Neural progenitor cell (in vitro differentiated cells): ENCODE data around the gene ARID5B.

Experiments
- EZH2 ChIP-seq: fragments of 200-600 bp; sonication (generic); IDR thresholded peaks from 2 replicates; pipeline ENCODE4 v1.6.1; 2017; ENCODE audit warnings: antibody characterized with exemption, mild to moderate bottlenecking, moderate library complexity
- EZH2phosphoT487 ChIP-seq: fragments of 200-600 bp; sonication (generic); IDR thresholded peaks from 2 replicates; pipeline ENCODE4 v1.6.1; 2017; ENCODE audit warnings: antibody characterized with exemption
- TF ChIP-seq, protein P1 (sequence below): fragments of 200-600 bp; sonication (generic); IDR thresholded peaks from 2 replicates; pipeline ENCODE4 v1.5.1; 2017; ENCODE audit warnings: antibody characterized with exemption, mild to moderate bottlenecking

DNA sequence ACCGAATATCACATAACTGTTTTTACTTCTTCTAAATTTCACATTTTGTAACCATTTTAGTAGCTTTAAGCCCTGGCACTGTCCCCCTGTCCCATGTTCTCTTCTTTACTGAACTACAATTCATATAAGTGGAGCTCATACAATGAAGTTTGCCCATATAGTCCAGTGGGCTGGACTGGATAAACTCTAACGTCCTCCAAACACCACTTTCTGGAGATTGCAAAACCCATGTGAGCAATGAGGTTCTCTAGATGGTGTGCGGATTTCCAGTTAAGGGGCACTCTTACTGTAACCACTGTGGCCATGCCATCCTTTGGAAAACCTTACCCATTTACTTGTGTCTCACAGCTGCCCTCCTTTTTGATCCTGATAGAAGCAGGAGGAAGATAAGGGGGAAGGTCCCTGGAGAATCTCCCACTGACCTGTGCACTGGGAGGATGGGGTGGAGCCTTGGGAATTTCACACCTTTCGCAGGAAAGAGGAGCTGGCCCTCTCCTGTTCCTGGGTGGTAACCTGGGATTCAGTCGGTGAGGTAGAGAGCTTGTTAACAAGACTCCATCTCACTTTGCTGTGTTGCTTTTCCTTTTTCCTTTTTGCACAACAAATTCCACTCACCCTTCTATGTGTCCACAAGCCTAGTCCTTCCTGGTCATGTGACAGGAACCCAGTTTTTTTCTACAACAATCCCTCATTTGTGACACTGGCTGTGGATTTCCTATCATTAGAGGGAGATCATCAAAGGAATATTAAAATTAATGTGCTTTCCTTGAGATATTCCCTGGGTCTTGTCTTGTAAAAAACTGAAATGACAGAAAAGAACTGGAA is 120.7 kb downstream of the ARID5B start:
- TF ChIP-seq, protein P1, sequence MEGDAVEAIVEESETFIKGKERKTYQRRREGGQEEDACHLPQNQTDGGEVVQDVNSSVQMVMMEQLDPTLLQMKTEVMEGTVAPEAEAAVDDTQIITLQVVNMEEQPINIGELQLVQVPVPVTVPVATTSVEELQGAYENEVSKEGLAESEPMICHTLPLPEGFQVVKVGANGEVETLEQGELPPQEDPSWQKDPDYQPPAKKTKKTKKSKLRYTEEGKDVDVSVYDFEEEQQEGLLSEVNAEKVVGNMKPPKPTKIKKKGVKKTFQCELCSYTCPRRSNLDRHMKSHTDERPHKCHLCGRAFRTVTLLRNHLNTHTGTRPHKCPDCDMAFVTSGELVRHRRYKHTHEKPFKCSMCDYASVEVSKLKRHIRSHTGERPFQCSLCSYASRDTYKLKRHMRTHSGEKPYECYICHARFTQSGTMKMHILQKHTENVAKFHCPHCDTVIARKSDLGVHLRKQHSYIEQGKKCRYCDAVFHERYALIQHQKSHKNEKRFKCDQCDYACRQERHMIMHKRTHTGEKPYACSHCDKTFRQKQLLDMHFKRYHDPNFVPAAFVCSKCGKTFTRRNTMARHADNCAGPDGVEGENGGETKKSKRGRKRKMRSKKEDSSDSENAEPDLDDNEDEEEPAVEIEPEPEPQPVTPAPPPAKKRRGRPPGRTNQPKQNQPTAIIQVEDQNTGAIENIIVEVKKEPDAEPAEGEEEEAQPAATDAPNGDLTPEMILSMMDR = no peak
- TF ChIP-seq EZH2 (no peak), EZH2phosphoT487 (no peak)
